Spleen (tissue), 7 donors: ENCODE data around the gene FSCN2.

Source experiments
- POLR2A ChIP-seq, 3 donors: fragments of 450-650 bp; IDR thresholded peaks; one replicate each; pipeline ENCODE4 v1.5.1; 2017; ENCODE audit warnings: antibody characterized with exemption in 3 of 3, mild to moderate bottlenecking in 1 of 3
- POLR2AphosphoS5 ChIP-seq, 3 donors: sonication (generic); formaldehyde crosslinking; IDR thresholded peaks; one replicate each; pipeline ENCODE4 v1.5.1; 2017; ENCODE audit warnings: antibody characterized with exemption in 3 of 3
- TF ChIP-seq, protein P1 (sequence below), 11 experiments: fragments of 200-600 bp in 7 of 11; fragments of 450-650 bp in 4 of 11; sonication (generic) in 4 of 11; IDR thresholded peaks in 8 of 11; conservative IDR thresholded peaks in 3 of 11; 1 replicate in 7 of 11; 2 replicates in 4 of 11; pipeline versions ENCODE4 v1.4.0 to v1.8.0; 2016 to 2021; ENCODE audit warnings: antibody characterized with exemption in 11 of 11, inconsistent platforms in 4 of 11, mild to moderate bottlenecking in 1 of 11
- donor health status: DM: no; HTN: no; CAD: no; lungs with moderate emphysema.
- donor health status: DM: no; HTN: no; CAD: no.
- donor health status: DM: no; HTN: no; CAD: no.

GRCh38 chr17:81481815-81482505 lies 46.2 kb upstream of the FSCN2 start:
- TF ChIP-seq, protein P1, sequence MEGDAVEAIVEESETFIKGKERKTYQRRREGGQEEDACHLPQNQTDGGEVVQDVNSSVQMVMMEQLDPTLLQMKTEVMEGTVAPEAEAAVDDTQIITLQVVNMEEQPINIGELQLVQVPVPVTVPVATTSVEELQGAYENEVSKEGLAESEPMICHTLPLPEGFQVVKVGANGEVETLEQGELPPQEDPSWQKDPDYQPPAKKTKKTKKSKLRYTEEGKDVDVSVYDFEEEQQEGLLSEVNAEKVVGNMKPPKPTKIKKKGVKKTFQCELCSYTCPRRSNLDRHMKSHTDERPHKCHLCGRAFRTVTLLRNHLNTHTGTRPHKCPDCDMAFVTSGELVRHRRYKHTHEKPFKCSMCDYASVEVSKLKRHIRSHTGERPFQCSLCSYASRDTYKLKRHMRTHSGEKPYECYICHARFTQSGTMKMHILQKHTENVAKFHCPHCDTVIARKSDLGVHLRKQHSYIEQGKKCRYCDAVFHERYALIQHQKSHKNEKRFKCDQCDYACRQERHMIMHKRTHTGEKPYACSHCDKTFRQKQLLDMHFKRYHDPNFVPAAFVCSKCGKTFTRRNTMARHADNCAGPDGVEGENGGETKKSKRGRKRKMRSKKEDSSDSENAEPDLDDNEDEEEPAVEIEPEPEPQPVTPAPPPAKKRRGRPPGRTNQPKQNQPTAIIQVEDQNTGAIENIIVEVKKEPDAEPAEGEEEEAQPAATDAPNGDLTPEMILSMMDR (IDR thresholded peaks at IDR 0.05 in 8 of 11, conservative IDR thresholded peaks at IDR 0.05 in 3 of 11): no peak
- TF ChIP-seq POLR2A (IDR thresholded peaks at IDR 0.05) (no peak), POLR2AphosphoS5 (IDR thresholded peaks at IDR 0.05) (no peak)
